ENCODE data around the gene PKIB.
"Not testable (repeated sequence)": the region's sequence is repeated elsewhere in the genome, so short reads cannot be mapped to it uniquely, and the experiment has no call there.

Gene PKIB

GRCh38 chr6:122641819-122642218 lies 31.6 kb downstream of the PKIB start:
- DNase-seq: no peak
- TF ChIP-seq GATA1 (IDR thresholded peaks at IDR 0.05; ENCODE audit: low read depth, low read length) (no peak), POLR2A (IDR thresholded peaks at IDR 0.05; ENCODE audit: low read length) (no peak)

GRCh38 chr6:122642604-122643003 lies 32.4 kb downstream of the PKIB start:
- not testable (repeated sequence) for DNase-seq

DNA sequence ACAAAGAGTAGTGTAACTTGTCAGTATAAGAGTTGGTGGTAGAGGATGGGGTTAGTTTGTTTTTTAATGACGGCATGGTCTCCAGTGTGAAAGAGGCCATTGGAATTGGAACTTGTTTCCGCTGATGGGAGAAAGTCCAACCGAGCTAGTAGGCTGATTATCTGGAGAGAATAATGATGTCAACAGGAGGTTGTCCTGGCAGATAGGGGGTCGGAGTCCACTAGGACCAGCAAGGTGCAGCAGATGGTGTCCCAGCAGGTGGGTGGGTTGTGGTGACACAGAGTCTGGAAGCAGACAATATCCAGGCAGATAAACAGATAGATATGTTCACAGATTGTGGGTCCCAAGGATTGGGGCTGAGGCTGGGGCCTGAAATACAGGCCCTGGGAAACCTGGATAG lies 35.1 kb downstream of the PKIB start:
- no peak for TF ChIP-seq POLR2A (IDR thresholded peaks at IDR 0.05; ENCODE audit: low read length)
- TF ChIP-seq GATA1 (IDR thresholded peaks at IDR 0.05; ENCODE audit: low read depth, low read length): no peak
- DNase-seq: no peak

DNA sequence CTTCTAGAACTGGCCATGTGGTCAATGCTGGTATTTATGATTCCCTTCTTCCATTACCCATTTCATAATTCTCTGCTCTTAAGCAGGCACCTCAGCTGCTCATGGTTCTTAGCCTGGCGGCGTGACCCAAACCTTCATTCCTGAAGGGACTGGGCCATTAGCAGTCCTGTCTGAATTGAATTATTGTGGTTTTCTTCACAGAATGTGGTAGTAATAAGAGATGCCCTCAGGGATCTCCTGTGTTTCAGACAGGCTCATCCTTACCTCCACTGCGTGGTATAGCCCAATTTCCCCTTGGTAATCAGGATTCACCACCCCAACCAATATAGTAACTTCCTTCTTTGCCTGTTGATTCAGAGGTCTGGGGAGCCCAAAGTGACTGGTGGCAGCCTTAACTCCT lies 37.6 kb downstream of the PKIB start:
- TF ChIP-seq POLR2A (IDR thresholded peaks at IDR 0.05; ENCODE audit: low read length) (no peak), GATA1 (IDR thresholded peaks at IDR 0.05; ENCODE audit: low read depth, low read length) (no peak)
- no peak for DNase-seq

- no peak for TF ChIP-seq GATA1 (IDR thresholded peaks at IDR 0.05; ENCODE audit: low read depth, low read length)
- DNase-seq: no peak
Observed at GRCh38 chr6:122648726-122649125, 38.5 kb downstream of the PKIB start.

- TF ChIP-seq POLR2A (IDR thresholded peaks at IDR 0.05; ENCODE audit: low read length): no peak
- no peak for TF ChIP-seq GATA1 (IDR thresholded peaks at IDR 0.05; ENCODE audit: low read depth, low read length)
Observed at GRCh38 chr6:122649701-122650100, 39.5 kb downstream of the PKIB start.

GRCh38 chr6:122650403-122650802 lies 40.2 kb downstream of the PKIB start:
- no peak for TF ChIP-seq POLR2A (IDR thresholded peaks at IDR 0.05; ENCODE audit: low read length)
- no peak for TF ChIP-seq GATA1 (IDR thresholded peaks at IDR 0.05; ENCODE audit: low read depth, low read length)
- no peak for DNase-seq

More at GRCh38 chr6:122649701-122650100, 39.5 kb downstream of the PKIB start:
- no peak for DNase-seq

- no peak for TF ChIP-seq POLR2A (IDR thresholded peaks at IDR 0.05; ENCODE audit: low read length)
- TF ChIP-seq GATA1 (IDR thresholded peaks at IDR 0.05; ENCODE audit: low read depth, low read length): no peak
- DNase-seq: no peak
Observed at GRCh38 chr6:122651031-122651430, 40.8 kb downstream of the PKIB start.

- TF ChIP-seq GATA1 (IDR thresholded peaks at IDR 0.05; ENCODE audit: low read depth, low read length) (no peak), POLR2A (IDR thresholded peaks at IDR 0.05; ENCODE audit: low read length) (no peak)
- no peak for DNase-seq
Observed at GRCh38 chr6:122651604-122652003, 41.4 kb downstream of the PKIB start.

- no peak for TF ChIP-seq GATA1 (IDR thresholded peaks at IDR 0.05; ENCODE audit: low read depth, low read length)
- TF ChIP-seq POLR2A (IDR thresholded peaks at IDR 0.05; ENCODE audit: low read length): no peak
- DNase-seq: no peak
Observed at GRCh38 chr6:122652431-122652830, 42.2 kb downstream of the PKIB start.

DNA sequence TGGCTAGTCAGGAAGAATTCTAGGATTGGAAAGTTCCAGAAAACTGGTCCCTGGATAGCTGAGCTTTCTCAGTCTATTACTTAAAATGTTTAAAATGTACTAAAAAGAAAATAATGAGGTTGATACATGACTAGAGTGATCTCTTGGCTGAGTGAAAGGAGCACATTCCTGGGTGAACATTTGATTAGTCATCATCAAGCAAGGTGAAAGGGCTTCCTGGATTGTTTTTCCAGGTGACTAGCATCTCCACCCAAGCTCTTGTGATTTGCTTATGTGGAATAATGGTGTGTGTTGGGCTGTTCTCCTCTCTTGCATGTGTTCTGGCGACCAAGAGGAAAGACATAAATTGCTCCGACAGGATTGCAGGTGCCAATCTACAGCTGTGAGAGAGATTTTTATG lies 42.9 kb downstream of the PKIB start:
- DNase-seq: no peak
- TF ChIP-seq GATA1 (IDR thresholded peaks at IDR 0.05; ENCODE audit: low read depth, low read length) (no peak), POLR2A (IDR thresholded peaks at IDR 0.05; ENCODE audit: low read length) (no peak)

DNA sequence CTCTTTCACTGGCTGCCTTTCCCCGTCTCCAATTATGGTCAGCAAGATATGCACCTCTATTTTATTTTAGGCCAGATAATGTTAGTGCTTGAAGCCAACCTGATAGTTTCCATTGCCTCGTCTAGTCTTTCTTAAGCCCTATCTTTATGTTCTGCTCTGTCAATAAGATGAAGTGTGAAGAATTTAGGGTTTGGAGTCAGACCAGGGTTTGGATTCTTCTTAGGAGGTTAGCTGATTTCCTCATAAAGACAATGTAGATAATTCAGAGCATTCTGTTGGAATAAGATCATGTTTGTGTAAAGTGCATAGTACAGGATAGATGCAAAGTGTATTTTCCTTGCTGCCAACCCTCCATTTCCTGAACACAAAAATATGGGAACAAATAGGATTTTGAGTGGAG lies 43.8 kb downstream of the PKIB start:
- TF ChIP-seq GATA1 (IDR thresholded peaks at IDR 0.05; ENCODE audit: low read depth, low read length) (no peak), POLR2A (IDR thresholded peaks at IDR 0.05; ENCODE audit: low read length) (no peak)
- DNase-seq: no peak

DNA sequence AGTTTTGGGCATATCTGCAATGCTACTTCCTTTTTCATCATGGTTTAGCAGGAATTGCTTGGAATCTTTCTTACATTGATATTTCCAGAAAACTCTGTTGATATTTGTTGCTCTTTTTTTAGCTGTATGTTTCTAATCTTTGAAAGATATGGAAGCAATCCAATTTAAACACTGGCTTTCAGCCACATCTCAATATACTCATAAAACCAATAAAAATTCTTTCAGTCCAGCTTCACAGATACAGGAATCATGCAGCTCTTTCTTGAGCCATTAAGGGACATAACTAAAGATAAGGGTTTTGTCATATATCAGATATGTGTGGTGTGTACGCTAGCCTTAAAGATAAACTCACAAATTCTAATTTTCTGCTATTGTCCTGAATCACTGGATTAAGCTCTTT lies 47.4 kb downstream of the PKIB start:
- no peak for DNase-seq
- TF ChIP-seq GATA1 (IDR thresholded peaks at IDR 0.05; ENCODE audit: low read depth, low read length): no peak
- no peak for TF ChIP-seq POLR2A (IDR thresholded peaks at IDR 0.05; ENCODE audit: low read length)

GRCh38 chr6:122660296-122660695 lies 50.1 kb downstream of the PKIB start:
- no peak for DNase-seq
- no peak for TF ChIP-seq GATA1 (IDR thresholded peaks at IDR 0.05; ENCODE audit: low read depth, low read length)
- no peak for TF ChIP-seq POLR2A (IDR thresholded peaks at IDR 0.05; ENCODE audit: low read length)

- TF ChIP-seq GATA1 (IDR thresholded peaks at IDR 0.05; ENCODE audit: low read depth, low read length): no peak
- no peak for TF ChIP-seq POLR2A (IDR thresholded peaks at IDR 0.05; ENCODE audit: low read length)
Observed at GRCh38 chr6:122663981-122664380, 53.8 kb downstream of the PKIB start.

GRCh38 chr6:122665929-122666328 lies 55.7 kb downstream of the PKIB start:
- DNase-seq: no peak
- TF ChIP-seq GATA1 (IDR thresholded peaks at IDR 0.05; ENCODE audit: low read depth, low read length) (no peak), POLR2A (IDR thresholded peaks at IDR 0.05; ENCODE audit: low read length) (no peak)

More at GRCh38 chr6:122663981-122664380, 53.8 kb downstream of the PKIB start:
- DNase-seq: no peak

Measured in erythroblast (primary cell).